H1 (cell line): ENCODE data around the gene CBL. TPM values are rescaled to one million over a fixed set of nuclear protein-coding genes. Genes with fewer than 3 reads are reported as not detected.

ENCODE experiments used
- CTCF ChIA-PET: fragments of 300-600 bp; sonication (Branson Sonifier 250); formaldehyde crosslinking; loops from one replicate; lab custom pipeline; 2021; ENCODE audit not compliant: partially characterized antibody; lab: Charles Lee
- POLR2A ChIA-PET: fragments of 300-600 bp; sonication (Branson Sonifier 250); formaldehyde crosslinking; loops from one replicate; lab custom pipeline; 2021; ENCODE audit warnings: inconsistent platforms; ENCODE audit not compliant: partially characterized antibody; lab: Charles Lee
- DNase-seq, 2 experiments: peaks; one replicate each; pipeline versions ENCODE4 v3.0.0 to v3.0.0-alpha.2; 2010 to 2022; ENCODE audit warnings: low spot score in 2 of 2, low read depth in 1 of 2, mixed read lengths in 1 of 2
- FAIRE-seq: peaks from 2 replicates; lab custom pipeline; 2011; peaks lifted over from hg19 to GRCh38; lab: Jason Lieb, UNC
- H2AFZ ChIP-seq: 2 replicates; pipeline ENCODE4 v1.8.1; 2012; ENCODE audit warnings: low read length, inconsistent platforms
- H2AK5ac ChIP-seq: 2 replicates; pipeline ENCODE4 v1.6.1; 2013; ENCODE audit warnings: low read depth, low read length
- H2BK120ac ChIP-seq: replicated peaks from 2 replicates; pipeline ENCODE3; 2013; ENCODE audit warnings: low read depth, low read length, inconsistent platforms
- H2BK12ac ChIP-seq: 2 replicates; pipeline ENCODE4 v1.6.1; 2013; ENCODE audit warnings: low read depth, low read length
- H2BK15ac ChIP-seq: 2 replicates; pipeline ENCODE4 v1.6.1; 2013; ENCODE audit warnings: low read length
- H2BK20ac ChIP-seq: 2 replicates; pipeline ENCODE4 v1.6.1; 2013; ENCODE audit warnings: low read length
- H2BK5ac ChIP-seq: 2 replicates; pipeline ENCODE4 v1.6.1; 2013; ENCODE audit warnings: low read depth, low read length
- H3K14ac ChIP-seq: 2 replicates; pipeline ENCODE4 v1.6.1; 2013; ENCODE audit warnings: inconsistent platforms; ENCODE audit not compliant: insufficient read length
- H3K18ac ChIP-seq: 2 replicates; pipeline ENCODE4 v1.6.1; 2013; ENCODE audit warnings: low read length; ENCODE audit errors: extremely low read depth
- H3K23ac ChIP-seq: 2 replicates; pipeline ENCODE4 v1.6.1; 2013; ENCODE audit warnings: inconsistent platforms; ENCODE audit not compliant: insufficient read length
- H3K23me2 ChIP-seq: 2 replicates; pipeline ENCODE4 v1.6.1; 2013; ENCODE audit warnings: low read depth, low read length
- H3K27ac ChIP-seq: 2 replicates; pipeline ENCODE4 v1.6.1; 2011; ENCODE audit warnings: low read depth, low read length, inconsistent platforms
- H3K27me3 ChIP-seq, 4 experiments: replicated peaks in 1 of 4; 1 replicate in 1 of 4; 2 replicates in 3 of 4; pipeline versions ENCODE4 v1.6.1 to v1.8.1; 2011 to 2013; ENCODE audit warnings: low read length in 3 of 4, mild to moderate bottlenecking in 3 of 4, inconsistent platforms in 2 of 4, mixed read lengths in 2 of 4, moderate library complexity in 1 of 4; ENCODE audit not compliant: control insufficient read depth in 3 of 4, insufficient read depth in 3 of 4; ENCODE audit errors: extremely low read depth in 1 of 4
- H3K36me3 ChIP-seq, 4 experiments: 2 replicates each; pipeline versions ENCODE4 v1.6.1 to v1.8.1; 2011 to 2013; ENCODE audit warnings: mild to moderate bottlenecking in 4 of 4, low read length in 3 of 4, moderate library complexity in 2 of 4, control low read depth in 1 of 4, inconsistent platforms in 1 of 4; ENCODE audit not compliant: insufficient read depth in 4 of 4, control insufficient read depth in 2 of 4
- H3K4ac ChIP-seq: replicated peaks from 2 replicates; pipeline ENCODE3; 2013; ENCODE audit warnings: low read length, low read depth, mixed read lengths, inconsistent platforms; ENCODE audit not compliant: insufficient read length
- H3K4me1 ChIP-seq, 4 experiments: replicated peaks in 1 of 4; 1 replicate in 1 of 4; 2 replicates in 3 of 4; pipeline versions ENCODE4 v1.6.1 to v1.8.1; 2011 to 2013; ENCODE audit warnings: low read length in 3 of 4, inconsistent platforms in 2 of 4, mixed read lengths in 1 of 4; ENCODE audit not compliant: insufficient read depth in 4 of 4, control insufficient read depth in 3 of 4
- H3K4me2 ChIP-seq, 2 experiments: 2 replicates each; pipeline versions ENCODE4 v1.6.1 to v1.8.1; 2011 to 2013; ENCODE audit warnings: low read depth in 2 of 2, low read length in 2 of 2, control low read depth in 1 of 2, inconsistent platforms in 1 of 2, mild to moderate bottlenecking in 1 of 2; ENCODE audit not compliant: insufficient read depth in 1 of 2
- H3K4me3 ChIP-seq, 4 experiments: fragments of 200-600, 300-600 bp in 1 of 4; sonication (generic), shearing (Covaris generic), sonication (Bioruptor Twin) in 1 of 4; 2 replicates each; pipeline versions ENCODE4 v1.5.1 to v1.8.1; 2011 to 2016; ENCODE audit warnings: low read length in 4 of 4, low read depth in 3 of 4, control low read depth in 2 of 4, inconsistent platforms in 2 of 4, mild to moderate bottlenecking in 2 of 4, mixed read lengths in 1 of 4, moderate library complexity in 1 of 4; ENCODE audit not compliant: insufficient read depth in 2 of 4; ENCODE audit errors: extremely low read depth in 1 of 4
- H3K56ac ChIP-seq: replicated peaks from 2 replicates; pipeline ENCODE3; 2013; ENCODE audit warnings: low read depth, mild to moderate bottlenecking, mixed read lengths, low read length, inconsistent platforms; ENCODE audit not compliant: insufficient read length
- H3K79me1 ChIP-seq: 2 replicates; pipeline ENCODE4 v1.6.1; 2013; ENCODE audit warnings: low read depth, low read length, control low read depth
- H3K79me2 ChIP-seq, 2 experiments: 2 replicates each; pipeline versions ENCODE4 v1.6.1 to v1.8.1; 2012 to 2013; ENCODE audit warnings: low read length in 2 of 2, mild to moderate bottlenecking in 2 of 2, inconsistent platforms in 1 of 2; ENCODE audit not compliant: insufficient read depth in 2 of 2, control insufficient read depth in 1 of 2
- H3K9ac ChIP-seq, 4 experiments: replicated peaks in 1 of 4; 1 replicate in 1 of 4; 2 replicates in 3 of 4; pipeline versions ENCODE4 v1.6.1 to v1.8.1; 2011 to 2013; ENCODE audit warnings: low read depth in 3 of 4, low read length in 3 of 4, control low read depth in 2 of 4, mild to moderate bottlenecking in 2 of 4, moderate library complexity in 2 of 4, inconsistent platforms in 1 of 4; ENCODE audit errors: extremely low read depth in 1 of 4
- H3K9me3 ChIP-seq, 2 experiments: 2 replicates each; pipeline versions ENCODE4 v1.6.1 to v1.8.1; 2012 to 2013; ENCODE audit warnings: mild to moderate bottlenecking in 2 of 2, moderate library complexity in 2 of 2, control low read depth in 1 of 2, inconsistent platforms in 1 of 2, low read depth in 1 of 2, low read length in 1 of 2, mixed read lengths in 1 of 2; ENCODE audit not compliant: insufficient read depth in 2 of 2
- H4K20me1 ChIP-seq, 2 experiments: replicated peaks in 1 of 2; 2 replicates each; pipeline versions ENCODE3 to v1.8.1; 2011 to 2013; ENCODE audit warnings: inconsistent platforms in 2 of 2, low read length in 2 of 2, mild to moderate bottlenecking in 1 of 2; ENCODE audit not compliant: insufficient read depth in 2 of 2, control insufficient read depth in 1 of 2
- H4K5ac ChIP-seq: 2 replicates; pipeline ENCODE4 v1.6.1; 2013; ENCODE audit warnings: low read length, low read depth, mixed read lengths, inconsistent platforms; ENCODE audit not compliant: insufficient read length
- H4K8ac ChIP-seq: 2 replicates; pipeline ENCODE4 v1.8.0; 2013; ENCODE audit warnings: mild to moderate bottlenecking, moderate library complexity, low read length, inconsistent platforms; ENCODE audit not compliant: insufficient read depth; ENCODE audit errors: extremely low read depth
- H4K91ac ChIP-seq: replicated peaks from 2 replicates; pipeline ENCODE3; 2013; ENCODE audit warnings: low read length, mixed read lengths, inconsistent platforms; ENCODE audit not compliant: insufficient read length
- BACH1 ChIP-seq: IDR thresholded peaks from 2 replicates; pipeline ENCODE4 v1.6.1; 2012; ENCODE audit warnings: low read length, improper control_type of control experiment
- BCL11A ChIP-seq, 2 experiments: IDR thresholded peaks; one replicate each; pipeline ENCODE4 v1.6.1; 2011; ENCODE audit warnings: low read depth in 2 of 2, low read length in 2 of 2, mild to moderate bottlenecking in 2 of 2
- CHD1 ChIP-seq: IDR thresholded peaks from 2 replicates; pipeline ENCODE4 v1.6.1; 2012; ENCODE audit warnings: low read depth, low read length, improper control_type of control experiment
- GABPA ChIP-seq: IDR thresholded peaks from 2 replicates; pipeline ENCODE4 v1.6.1; 2011; ENCODE audit warnings: mild to moderate bottlenecking, low read length, moderate library complexity, borderline replicate concordance; ENCODE audit not compliant: insufficient read depth
- POLR2AphosphoS5 ChIP-seq: IDR thresholded peaks from 2 replicates; pipeline ENCODE4 v1.6.1; 2011; ENCODE audit warnings: low read depth, low read length
- RAD21 ChIP-seq, 2 experiments: IDR thresholded peaks in 1 of 2; conservative IDR thresholded peaks in 1 of 2; 2 replicates each; pipeline ENCODE4 v1.6.1; 2011; ENCODE audit warnings: low read depth in 2 of 2, low read length in 2 of 2, improper control_type of control experiment in 1 of 2, inconsistent platforms in 1 of 2, mild to moderate bottlenecking in 1 of 2, moderate library complexity in 1 of 2
- SIX5 ChIP-seq: IDR thresholded peaks from 2 replicates; pipeline ENCODE4 v1.6.1; 2011; ENCODE audit warnings: mild to moderate bottlenecking, low read depth, low read length
- TCF12 ChIP-seq: IDR thresholded peaks from 2 replicates; pipeline ENCODE4 v1.6.1; 2011; ENCODE audit warnings: low read depth, mild to moderate bottlenecking, low read length
- TEAD4 ChIP-seq: IDR thresholded peaks from 2 replicates; pipeline ENCODE4 v1.6.1; 2012; ENCODE audit warnings: low read depth, low read length, inconsistent platforms, mixed read lengths
- WGBS, 2 experiments: shearing (Covaris generic) in 1 of 2; methylation state at CpG; one replicate each; pipeline versions ENCODE4 v1.1.6 to v1.1.7; 2013 to 2015; ENCODE audit warnings: low lambda C conversion rate in 2 of 2, mixed read lengths in 2 of 2, inconsistent platforms in 1 of 2, low coverage in 1 of 2, missing lambda C conversion rate in 1 of 2; ENCODE audit not compliant: insufficient replicate concordance in 2 of 2, insufficient coverage in 1 of 2, insufficient read length in 1 of 2; ENCODE audit errors: extremely low coverage in 1 of 2, missing lambda C conversion rate in 1 of 2; 5-methylcytosine and 5-hydroxymethylcytosine counted together
- polyA plus RNA-seq, 7 experiments: library from polyadenylated mRNA; depleted of rRNA in 3 of 7; stranded (reverse) in 5 of 7; unstranded in 2 of 7; fragments of >200 nt in 5 of 7; fragments of 200-250 nt in 2 of 7; gene quantifications; 1 replicate in 5 of 7; 2 replicates in 1 of 7; 4 replicates in 1 of 7; pipeline versions ENCODE4 v1.2.1 to v1.2.3, GENCODE V29; 2011 to 2013; ENCODE audit warnings: missing spikeins in 2 of 7, mixed read lengths in 2 of 7
- total RNA-seq: library from RNA; stranded (reverse); fragmentation: NEBNext Ultra II Directional; extraction: Animal tissue kit (Norgen Biotek cat#: 25700); gene quantifications from 2 replicates; pipeline ENCODE4 v1.2.1, GENCODE V29; 2021
- TF ChIP-seq, protein P1 (sequence below), 3 experiments: IDR thresholded peaks; 1 replicate in 2 of 3; 2 replicates in 1 of 3; pipeline versions ENCODE4 v1.5.1 to v1.6.1; 2011; ENCODE audit warnings: low read length in 3 of 3, mild to moderate bottlenecking in 3 of 3, inconsistent platforms in 2 of 3, low read depth in 1 of 3, moderate library complexity in 1 of 3; ENCODE audit not compliant: insufficient read depth in 1 of 3; ENCODE audit errors: control extremely low read depth in 1 of 3

CBL gene
- total and polyA plus RNA-seq, 2 of the 8 experiments (the other 6 are each of a cell fraction or from before 2014, with no cell fraction given), result 23.1 to 57.8 TPM

GRCh38 chr11:119347940-119348605 lies 141.9 kb downstream of the CBL start:
- no peak overlapping the region for H3K18ac ChIP-seq
- H3K27ac ChIP-seq, result no peak overlapping the region
- no peaks in the 10 kb centered on the region for H3K36me3 ChIP-seq
- no peaks in the 10 kb centered on the region for H3K9me3 ChIP-seq
- FAIRE-seq (no peak), DNase-seq (no peak)
- TF ChIP-seq TCF12 (no peak), SIX5 (no peak), TEAD4 (no peak), BACH1 (no peak), POLR2AphosphoS5 (no peak), BCL11A (IDR thresholded peaks at IDR 0.05; ENCODE audit: low read depth in 2 of 2, low read length in 2 of 2) (no peak), CHD1 (no peak), RAD21 (IDR thresholded peaks at IDR 0.05 in 1 of 2, conservative IDR thresholded peaks at IDR 0.05 in 1 of 2; ENCODE audit: low read depth in 2 of 2, low read length in 2 of 2) (no peak), GABPA (no peak)
- TF ChIP-seq, protein P1, sequence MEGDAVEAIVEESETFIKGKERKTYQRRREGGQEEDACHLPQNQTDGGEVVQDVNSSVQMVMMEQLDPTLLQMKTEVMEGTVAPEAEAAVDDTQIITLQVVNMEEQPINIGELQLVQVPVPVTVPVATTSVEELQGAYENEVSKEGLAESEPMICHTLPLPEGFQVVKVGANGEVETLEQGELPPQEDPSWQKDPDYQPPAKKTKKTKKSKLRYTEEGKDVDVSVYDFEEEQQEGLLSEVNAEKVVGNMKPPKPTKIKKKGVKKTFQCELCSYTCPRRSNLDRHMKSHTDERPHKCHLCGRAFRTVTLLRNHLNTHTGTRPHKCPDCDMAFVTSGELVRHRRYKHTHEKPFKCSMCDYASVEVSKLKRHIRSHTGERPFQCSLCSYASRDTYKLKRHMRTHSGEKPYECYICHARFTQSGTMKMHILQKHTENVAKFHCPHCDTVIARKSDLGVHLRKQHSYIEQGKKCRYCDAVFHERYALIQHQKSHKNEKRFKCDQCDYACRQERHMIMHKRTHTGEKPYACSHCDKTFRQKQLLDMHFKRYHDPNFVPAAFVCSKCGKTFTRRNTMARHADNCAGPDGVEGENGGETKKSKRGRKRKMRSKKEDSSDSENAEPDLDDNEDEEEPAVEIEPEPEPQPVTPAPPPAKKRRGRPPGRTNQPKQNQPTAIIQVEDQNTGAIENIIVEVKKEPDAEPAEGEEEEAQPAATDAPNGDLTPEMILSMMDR (IDR thresholded peaks at IDR 0.05; ENCODE audit: control extremely low read depth in 1 of 3, insufficient read depth in 1 of 3, low read depth in 1 of 3, low read length in 3 of 3), result no peak
- H3K9ac ChIP-seq, result no peak overlapping the region
- no peak overlapping the region for H3K4me3 ChIP-seq
- H3K23me2 ChIP-seq, result no peaks in the 10 kb centered on the region
- H2BK12ac ChIP-seq, result no peak overlapping the region
- ChIA-PET POLR2A (interaction anchor here (0.6 to 1.1 kb wide), 3 partner anchors 25 to 198 kb away, joined by 3 read pairs; no protein-coding TSS in a partner anchor), CTCF (interaction anchor here (0.6 to 20.0 kb wide), 9 partner anchors 8 to 225 kb away, joined by 3 to 463 read pairs (median 5); partner anchors contain the start of genes MCAM and USP2)
- WGBS, 2 experiments, result 80% methylated on average over 16 of the region's 16 CpGs; no CpG with 5 or more reads in 1 of the 2 experiments
- H4K91ac ChIP-seq, result no peak overlapping the region
- no peak overlapping the region for H2BK120ac ChIP-seq
- H3K79me1 ChIP-seq, result no peaks in the 10 kb centered on the region; the same call in 1 of the 2 replicates
- peaks cover 0 to 2% (median under 1%) of the 10 kb centered on the region in 4 experiments; a peak in 5 of 7 replicates for H3K4me1 ChIP-seq
- H3K4me2 ChIP-seq, result no peak overlapping the region
- no peak overlapping the region for H3K56ac ChIP-seq
- no peak overlapping the region for H4K8ac ChIP-seq
- H3K79me2 ChIP-seq, result no peaks in the 10 kb centered on the region
- no peak overlapping the region for H2BK15ac ChIP-seq
- H3K14ac ChIP-seq, result no peak overlapping the region
- no peaks in the 10 kb centered on the region for H4K20me1 ChIP-seq
- no peak overlapping the region for H2AK5ac ChIP-seq
- H3K27me3 ChIP-seq, result peaks cover 0 to 4% (median 0%) of the 10 kb centered on the region in 4 experiments; a peak in 1 of 7 replicates
- no peak overlapping the region for H2BK20ac ChIP-seq
- no peak overlapping the region for H2AFZ ChIP-seq
- H3K23ac ChIP-seq, result no peak overlapping the region
- H3K4ac ChIP-seq, result no peak overlapping the region
- H2BK5ac ChIP-seq, result no peak overlapping the region
- no peak overlapping the region for H4K5ac ChIP-seq
